IMR-90 (cell line): ENCODE data around the gene RALGAPB. TPM values are rescaled to one million over a fixed set of nuclear protein-coding genes. Genes with fewer than 3 reads are reported as not detected.

Experiments used
- ATAC-seq: fragments of 200-7000 bp; cut with Tn5 transposase; 2 replicates; pipeline ENCODE4 v1.9.1; 2020; ENCODE audit warnings: low read depth, mild to moderate bottlenecking, moderate library complexity
- BruUV-seq: library from RNA; stranded (reverse); fragments of 400-500 nt; replicated peaks from 2 replicates; lab custom pipeline; 2021; lab: Mats Ljungman, UMichigan
- CTCF ChIA-PET: fragments of 300-600 bp; formaldehyde crosslinking; extraction: SDS; loops from one replicate; lab custom pipeline; 2021; ENCODE audit warnings: antibody characterized with exemption; lab: Yijun Ruan, JAX
- POLR2A ChIA-PET: fragments of 300-600 bp; sonication (Branson Sonifier 250); formaldehyde crosslinking; loops from one replicate; lab custom pipeline; 2022; ENCODE audit warnings: antibody characterized with exemption; ENCODE audit not compliant: unreplicated experiment; lab: Charles Lee
- DNase-seq: peaks from one replicate; pipeline ENCODE4 v3.0.0; 2013
- H2AFZ ChIP-seq: replicated peaks from 2 replicates; pipeline ENCODE3; 2013; ENCODE audit warnings: low read length, mild to moderate bottlenecking; ENCODE audit not compliant: poor library complexity
- H2AK5ac ChIP-seq: 2 replicates; pipeline ENCODE4 v1.6.1; 2013; ENCODE audit warnings: low read depth, low read length, inconsistent platforms
- H2AK9ac ChIP-seq: replicated peaks from 2 replicates; pipeline ENCODE3; 2013; ENCODE audit warnings: mild to moderate bottlenecking, low read depth, low read length, moderate library complexity; ENCODE audit not compliant: poor library complexity
- H2BK120ac ChIP-seq: 2 replicates; pipeline ENCODE4 v1.6.1; 2013; ENCODE audit warnings: low read depth, low read length, inconsistent platforms
- H2BK15ac ChIP-seq: 3 replicates; pipeline ENCODE4 v1.6.1; 2013; ENCODE audit warnings: low read depth, low read length, inconsistent platforms
- H2BK20ac ChIP-seq: 2 replicates; pipeline ENCODE4 v1.6.1; 2013; ENCODE audit warnings: low read depth, mild to moderate bottlenecking, inconsistent platforms, low read length, moderate library complexity
- H2BK5ac ChIP-seq: 2 replicates; pipeline ENCODE4 v1.6.1; 2013; ENCODE audit warnings: mild to moderate bottlenecking, low read depth, low read length, inconsistent platforms; ENCODE audit not compliant: poor library complexity, severe bottlenecking
- H3K14ac ChIP-seq: replicated peaks from 2 replicates; pipeline ENCODE4 v1.6.1; 2013; ENCODE audit warnings: low read depth, low read length, inconsistent platforms
- H3K18ac ChIP-seq: 2 replicates; pipeline ENCODE4 v1.6.1; 2013; ENCODE audit warnings: low read depth, low read length, control low read depth
- H3K23ac ChIP-seq: 2 replicates; pipeline ENCODE4 v1.6.1; 2013; ENCODE audit warnings: low read depth, low read length, inconsistent platforms
- H3K27ac ChIP-seq: 2 replicates; pipeline ENCODE4 v1.5.1; 2013; ENCODE audit warnings: mild to moderate bottlenecking, control low read depth, low read length; ENCODE audit not compliant: insufficient read depth
- H3K27me3 ChIP-seq: 2 replicates; pipeline ENCODE4 v1.6.1; 2013; ENCODE audit warnings: low read length; ENCODE audit not compliant: control insufficient read depth, insufficient read depth
- H3K36me3 ChIP-seq: 2 replicates; pipeline ENCODE4 v1.6.1; 2013; ENCODE audit warnings: low read length, mixed read lengths; ENCODE audit not compliant: control insufficient read depth, insufficient read depth
- H3K4ac ChIP-seq: 2 replicates; pipeline ENCODE4 v1.6.1; 2013; ENCODE audit warnings: low read depth, low read length, inconsistent platforms
- H3K4me1 ChIP-seq: 2 replicates; pipeline ENCODE4 v1.6.1; 2013; ENCODE audit warnings: low read length, mixed read lengths; ENCODE audit not compliant: control insufficient read depth, insufficient read depth
- H3K4me2 ChIP-seq: 2 replicates; pipeline ENCODE4 v1.6.1; 2013; ENCODE audit warnings: low read depth, mild to moderate bottlenecking, control low read depth, low read length, moderate library complexity
- H3K4me3 ChIP-seq: 2 replicates; pipeline ENCODE4 v1.5.1; 2013; ENCODE audit warnings: low read depth, mild to moderate bottlenecking, control low read depth, low read length, moderate library complexity; ENCODE audit not compliant: insufficient read depth
- H3K56ac ChIP-seq: 2 replicates; pipeline ENCODE4 v1.6.1; 2013; ENCODE audit warnings: low read length, inconsistent platforms; ENCODE audit not compliant: insufficient read depth; ENCODE audit errors: extremely low read depth
- H3K79me1 ChIP-seq, 2 experiments: 2 replicates each; pipeline ENCODE4 v1.6.1; 2013; ENCODE audit warnings: low read length in 2 of 2, inconsistent platforms in 1 of 2, low read depth in 1 of 2
- H3K9ac ChIP-seq: 2 replicates; pipeline ENCODE4 v1.6.1; 2013; ENCODE audit warnings: low read depth, low read length, control low read depth
- H3K9me1 ChIP-seq: 2 replicates; pipeline ENCODE4 v1.6.1; 2013; ENCODE audit warnings: low read length, inconsistent platforms; ENCODE audit not compliant: insufficient read depth
- H3K9me3 ChIP-seq: 2 replicates; pipeline ENCODE4 v1.6.1; 2013; ENCODE audit warnings: low read length; ENCODE audit not compliant: control insufficient read depth, insufficient read depth
- H4K20me1 ChIP-seq: 2 replicates; pipeline ENCODE4 v1.6.1; 2013; ENCODE audit warnings: low read length, inconsistent platforms; ENCODE audit not compliant: insufficient read depth
- H4K5ac ChIP-seq: 2 replicates; pipeline ENCODE4 v1.6.1; 2013; ENCODE audit warnings: mild to moderate bottlenecking, low read depth, low read length, control low read depth
- H4K8ac ChIP-seq, 2 experiments: 2 replicates each; pipeline ENCODE4 v1.6.1; 2013; ENCODE audit warnings: low read depth in 2 of 2, low read length in 2 of 2, control low read depth in 1 of 2, inconsistent platforms in 1 of 2
- H4K91ac ChIP-seq: 2 replicates; pipeline ENCODE4 v1.6.1; 2013; ENCODE audit warnings: low read depth, low read length, inconsistent platforms; ENCODE audit not compliant: insufficient read depth
- CTCF ChIP-seq: conservative IDR thresholded peaks from 2 replicates; pipeline ENCODE4 v1.5.1; 2012; ENCODE audit warnings: mild to moderate bottlenecking, low read depth, low read length, improper control_type of control experiment
- ELK1 ChIP-seq: fragments of 150-350 bp; IDR thresholded peaks from 2 replicates; pipeline ENCODE4 v1.6.1; 2016; ENCODE audit warnings: low read depth, mild to moderate bottlenecking, low read length, moderate library complexity, borderline replicate concordance
- FOS ChIP-seq: fragments of 150-350 bp; IDR thresholded peaks from 2 replicates; pipeline ENCODE4 v1.6.1; 2016; ENCODE audit warnings: low read depth, low read length
- MAFK ChIP-seq: IDR thresholded peaks from 2 replicates; pipeline ENCODE4 v1.6.1; 2012; ENCODE audit warnings: low read depth, low read length, improper control_type of control experiment
- MAZ ChIP-seq: IDR thresholded peaks from 2 replicates; pipeline ENCODE4 v1.6.1; 2012; ENCODE audit warnings: low read depth, mild to moderate bottlenecking, low read length, improper control_type of control experiment, moderate library complexity, borderline replicate concordance
- MXI1 ChIP-seq: IDR thresholded peaks from 2 replicates; pipeline ENCODE4 v1.6.1; 2012; ENCODE audit warnings: low read depth, mild to moderate bottlenecking, low read length, moderate library complexity, borderline replicate concordance
- NFE2L2 ChIP-seq: fragments of 150-350 bp; IDR thresholded peaks from 2 replicates; pipeline ENCODE4 v1.6.1; 2016; ENCODE audit warnings: low read depth, mild to moderate bottlenecking, low read length
- POLR2A ChIP-seq: IDR thresholded peaks from 2 replicates; pipeline ENCODE4 v1.6.1; 2012; ENCODE audit warnings: mild to moderate bottlenecking, low read depth, low read length
- RAD21 ChIP-seq: IDR thresholded peaks from 2 replicates; pipeline ENCODE4 v1.6.1; 2012; ENCODE audit warnings: low read length, improper control_type of control experiment
- RCOR1 ChIP-seq: IDR thresholded peaks from 2 replicates; pipeline ENCODE4 v1.6.1; 2012; ENCODE audit warnings: mild to moderate bottlenecking, low read length, improper control_type of control experiment; ENCODE audit not compliant: insufficient replicate concordance
- RFX5 ChIP-seq: IDR thresholded peaks from 2 replicates; pipeline ENCODE4 v1.8.0; 2012; ENCODE audit warnings: low read depth, mild to moderate bottlenecking, low read length, moderate library complexity
- SMC3 ChIP-seq: fragments of 150-350 bp; IDR thresholded peaks from 2 replicates; pipeline ENCODE4 v1.6.1; 2016; ENCODE audit warnings: low read depth, mild to moderate bottlenecking, antibody characterized with exemption, low read length, moderate library complexity
- WGBS, 2 experiments: methylation state at CpG; one replicate each; pipeline versions ENCODE4 v1.1.5 to v1.1.7; 2013; ENCODE audit warnings: missing lambda C conversion rate in 2 of 2; ENCODE audit not compliant: insufficient read length in 1 of 2; ENCODE audit errors: extremely low coverage in 2 of 2; 5-methylcytosine and 5-hydroxymethylcytosine counted together
- dilution Hi-C: fragments of 300-500 bp; cut with HindIII; formaldehyde crosslinking; loops from one replicate; pipeline ENCODE4 v1.14.3; 2018; ENCODE audit warnings: low sequenced_read_pairs; ENCODE audit not compliant: unreplicated experiment
- in situ Hi-C: fragments of 300-500 bp; cut with MboI; formaldehyde crosslinking; loops from 3 replicates; pipeline ENCODE4 v1.14.3; 2019; ENCODE audit warnings: low sequenced_read_pairs, inconsistent platforms, mixed read lengths
- intact Hi-C: fragments of 100-400 bp; cut with micrococcal nuclease; formaldehyde crosslinking; loops from 2 replicates; pipeline ENCODE4 v1.10.0; 2022
- polyA plus RNA-seq, 3 experiments: library from polyadenylated mRNA; depleted of rRNA; stranded (reverse); fragments of >200 nt; gene quantifications; 2 replicates each; pipeline ENCODE4 v1.2.3, GENCODE V29; 2012; ENCODE audit warnings: low replicate concordance in 1 of 3
- total RNA-seq: library from RNA; depleted of rRNA; stranded (reverse); fragments of >200 nt; gene quantifications from 2 replicates; pipeline ENCODE4 v1.2.3, GENCODE V29; 2012

The RALGAPB gene
- total and polyA plus RNA-seq, 2 of the 4 experiments (the other 2 are of a cell fraction): 12.7 to 30.3 TPM

GRCh38 chr20:38566036-38566598, 93.5 kb downstream of the RALGAPB start:
- Histone ChIP-seq H3K23ac (no peak overlapping the region), H3K27ac (no peak overlapping the region), H3K4me3 (no peak overlapping the region), H2BK20ac (no peak overlapping the region), H3K9me3 (no peaks in the 10 kb centered on the region), H4K20me1 (no peaks in the 10 kb centered on the region), H3K27me3 (no peaks in the 10 kb centered on the region), H2BK5ac (no peak overlapping the region), H4K5ac (no peak overlapping the region), H2BK120ac (no peak overlapping the region), H4K8ac (no peak overlapping the region), H3K14ac (no peak overlapping the region), H3K18ac (no peak overlapping the region), H3K79me1 (peaks cover 0 to 5% of the 10 kb centered on the region in 2 experiments; a peak in 1 of 4 replicates), H3K9ac (no peak overlapping the region), H2AK9ac (no peak overlapping the region), H2AFZ (no peak overlapping the region), H2BK15ac (no peak overlapping the region), H3K56ac (no peak overlapping the region), H3K4me1 (no peaks in the 10 kb centered on the region), H3K36me3 (peaks cover 26% of the 10 kb centered on the region), H3K9me1 (0 out of 2 replicates have a peak, but pooled peaks cover 2% of the 10 kb centered on the region), H3K4ac (no peak overlapping the region), H2AK5ac (no peak overlapping the region), H3K4me2 (no peak overlapping the region), H4K91ac (no peak overlapping the region)
- no TSS peak for BruUV-seq
- WGBS, 2 experiments: no CpG with 5 or more reads among the region's 6 CpGs
- ChIA-PET POLR2A (no interaction called here), CTCF (no interaction called here)
- no peak for DNase-seq
- intact Hi-C loops (no loop called here), in situ Hi-C loops (no loop called here), dilution Hi-C loops (no loop called here)
- TF ChIP-seq RFX5 (no peak), MAFK (no peak), ELK1 (no peak), RAD21 (no peak), SMC3 (no peak), POLR2A (no peak), CTCF (no peak), FOS (no peak), MAZ (no peak), NFE2L2 (no peak), MXI1 (no peak), RCOR1 (no peak)
- no peak for ATAC-seq
